NT2/D1 (cell line): Measurements from ENCODE around the gene ELMO1.

Source experiments
- DNase-seq: peaks from one replicate; pipeline ENCODE4 v3.0.0-alpha.2; 2011; ENCODE audit warnings: low read depth, low spot score
- H3K27me3 ChIP-seq: 2 replicates; pipeline ENCODE4 v1.6.0; 2011; ENCODE audit warnings: mild to moderate bottlenecking; ENCODE audit not compliant: insufficient read length, insufficient read depth
- H3K36me3 ChIP-seq: 2 replicates; pipeline ENCODE4 v1.6.1; 2011; ENCODE audit warnings: mild to moderate bottlenecking, low read length, mixed read lengths; ENCODE audit not compliant: insufficient read depth, insufficient read length
- H3K4me1 ChIP-seq: 2 replicates; pipeline ENCODE4 v1.5.1; 2011; ENCODE audit not compliant: insufficient read depth, insufficient read length
- H3K4me3 ChIP-seq: 2 replicates; pipeline ENCODE4 v1.5.1; 2011; ENCODE audit warnings: low read depth; ENCODE audit not compliant: insufficient read length
- H3K9ac ChIP-seq: 2 replicates; pipeline ENCODE4 v1.6.0; 2011; ENCODE audit warnings: low read depth; ENCODE audit not compliant: insufficient read length
- H3K9me3 ChIP-seq: 2 replicates; pipeline ENCODE4 v1.5.1; 2011; ENCODE audit warnings: mild to moderate bottlenecking, low read length; ENCODE audit not compliant: insufficient read depth
- SUZ12 ChIP-seq: IDR thresholded peaks from 2 replicates; pipeline ENCODE4 v1.6.1; 2011; ENCODE audit not compliant: insufficient read length, insufficient read depth; ENCODE audit errors: extremely low read depth
- YY1 ChIP-seq: IDR thresholded peaks from 2 replicates; pipeline ENCODE4 v1.6.1; 2011; ENCODE audit not compliant: insufficient read length, insufficient read depth
- ZNF274 ChIP-seq: IDR thresholded peaks from 2 replicates; pipeline ENCODE4 v1.6.1; 2011; ENCODE audit warnings: mild to moderate bottlenecking, low read depth, low read length

Gene ELMO1

GRCh38 chr7:36920433-36920832 is 528.2 kb downstream of the ELMO1 start:
- no peak overlapping the region for H3K9ac ChIP-seq
- H3K27me3 ChIP-seq = no peaks in the 10 kb centered on the region
- H3K4me1 ChIP-seq = no peaks in the 10 kb centered on the region
- no peaks in the 10 kb centered on the region for H3K36me3 ChIP-seq
- no peak overlapping the region for H3K4me3 ChIP-seq
- TF ChIP-seq SUZ12 = no peak
- no peak for TF ChIP-seq YY1
- no peak for TF ChIP-seq ZNF274
- no peaks in the 10 kb centered on the region for H3K9me3 ChIP-seq
- DNase-seq = no peak

- no peak for DNase-seq
- no peaks in the 10 kb centered on the region for H3K9me3 ChIP-seq
- H3K27me3 ChIP-seq = no peaks in the 10 kb centered on the region
- H3K4me1 ChIP-seq = no peaks in the 10 kb centered on the region
- H3K4me3 ChIP-seq = no peak overlapping the region
- H3K9ac ChIP-seq = no peak overlapping the region
- H3K36me3 ChIP-seq = no peaks in the 10 kb centered on the region
- no peak for TF ChIP-seq ZNF274
- TF ChIP-seq YY1 = no peak
- TF ChIP-seq SUZ12 = no peak
Observed at GRCh38 chr7:36919738-36920137, 528.9 kb downstream of the ELMO1 start.

DNA sequence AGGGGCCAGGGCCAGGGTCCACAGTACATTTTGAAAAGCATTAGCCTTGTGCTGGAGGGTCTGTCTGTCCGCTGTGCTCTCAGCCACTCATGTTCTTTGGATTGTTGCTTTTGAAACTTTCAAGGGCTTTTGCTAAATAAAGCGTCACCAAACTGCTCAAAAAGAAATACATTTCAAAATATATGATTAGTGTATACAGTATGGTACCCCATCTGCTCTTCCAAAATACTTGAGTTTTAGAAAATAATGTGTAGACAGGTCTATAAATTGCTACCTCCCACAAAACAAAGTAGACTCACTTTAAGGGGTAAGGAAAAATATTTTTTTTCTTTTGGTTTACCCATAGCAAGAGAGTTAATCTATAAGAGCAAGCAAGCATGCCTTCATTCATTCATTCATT is 530.1 kb downstream of the ELMO1 start:
- Histone ChIP-seq H3K9me3 (no peaks in the 10 kb centered on the region), H3K4me1 (no peaks in the 10 kb centered on the region), H3K9ac (no peak overlapping the region), H3K27me3 (no peaks in the 10 kb centered on the region), H3K36me3 (no peaks in the 10 kb centered on the region), H3K4me3 (no peak overlapping the region)
- no peak for TF ChIP-seq SUZ12
- TF ChIP-seq ZNF274 = no peak
- no peak for TF ChIP-seq YY1
- no peak for DNase-seq

DNA sequence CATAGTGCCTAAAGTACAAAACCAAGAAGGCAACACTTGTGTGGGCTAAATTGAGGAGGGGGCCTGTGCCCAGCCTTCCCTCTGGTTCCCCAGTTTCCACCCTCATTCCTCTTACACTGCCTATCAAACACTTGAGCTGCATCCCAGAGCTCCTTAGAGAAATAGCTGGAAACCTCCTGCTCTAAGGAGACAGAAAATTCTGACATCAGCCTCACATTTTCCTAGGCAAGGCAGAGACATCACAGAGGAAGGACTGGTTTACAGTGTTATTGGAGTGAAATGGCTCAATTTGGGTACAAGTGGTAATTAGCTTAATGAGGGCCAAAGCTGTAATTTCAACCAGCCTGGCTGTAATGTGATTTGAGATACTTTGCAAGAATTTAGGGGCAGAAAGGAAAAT is 532.0 kb downstream of the ELMO1 start:
- Histone ChIP-seq H3K9me3 (no peaks in the 10 kb centered on the region), H3K9ac (no peak overlapping the region), H3K4me1 (no peaks in the 10 kb centered on the region), H3K4me3 (no peak overlapping the region), H3K27me3 (no peaks in the 10 kb centered on the region), H3K36me3 (no peaks in the 10 kb centered on the region)
- no peak for DNase-seq
- TF ChIP-seq YY1 = no peak

DNA sequence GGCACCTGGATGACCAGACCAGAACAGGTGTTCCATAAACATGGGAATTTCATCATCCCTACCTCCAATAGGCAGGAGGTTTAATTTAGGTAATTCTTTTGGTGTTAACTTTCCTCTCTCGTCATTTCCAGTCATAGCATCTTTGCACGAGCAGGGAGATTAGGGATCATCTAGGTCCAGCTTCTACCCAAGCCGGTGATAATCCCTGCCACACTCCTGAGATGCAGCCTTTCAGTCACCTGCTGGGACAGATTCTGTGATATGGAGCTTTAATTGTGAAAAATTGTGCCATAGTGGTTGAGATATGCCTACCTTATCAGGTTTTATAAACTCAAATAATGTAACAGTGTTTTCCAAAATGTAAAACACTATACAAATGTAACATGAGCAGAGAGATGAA is 532.5 kb downstream of the ELMO1 start:
- no peak for TF ChIP-seq SUZ12
- TF ChIP-seq ZNF274 = no peak
- TF ChIP-seq YY1 = no peak
- H3K9ac ChIP-seq = no peak overlapping the region
- no peak overlapping the region for H3K4me3 ChIP-seq
- no peaks in the 10 kb centered on the region for H3K27me3 ChIP-seq
- no peak for DNase-seq
- no peaks in the 10 kb centered on the region for H3K36me3 ChIP-seq
- H3K9me3 ChIP-seq = no peaks in the 10 kb centered on the region
- no peaks in the 10 kb centered on the region for H3K4me1 ChIP-seq

DNA sequence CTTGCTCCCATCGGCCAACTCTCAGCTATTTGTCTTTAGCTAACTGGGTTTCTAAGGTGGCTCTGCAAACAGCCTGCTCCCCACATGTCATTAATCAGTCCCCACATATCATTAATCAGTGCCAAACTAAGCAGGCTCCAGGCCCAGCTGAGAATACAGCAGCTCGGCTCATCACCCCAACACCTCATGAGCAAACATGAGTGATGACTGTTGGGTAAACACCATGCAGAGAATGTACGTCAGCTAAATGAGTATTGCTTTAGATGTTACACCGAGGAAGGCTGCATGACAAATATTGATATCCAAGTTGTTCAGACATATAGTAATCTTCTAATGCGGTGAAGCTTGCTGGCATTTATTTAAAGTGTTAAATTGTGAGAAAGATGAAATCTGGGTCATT is 536.9 kb downstream of the ELMO1 start:
- Histone ChIP-seq H3K9me3 (no peaks in the 10 kb centered on the region), H3K4me1 (no peaks in the 10 kb centered on the region), H3K27me3 (no peaks in the 10 kb centered on the region), H3K9ac (no peak overlapping the region), H3K36me3 (no peaks in the 10 kb centered on the region), H3K4me3 (no peak overlapping the region)
- DNase-seq = no peak
- TF ChIP-seq SUZ12 (no peak), ZNF274 (no peak), YY1 (no peak)

- no peak for DNase-seq
- no peaks in the 10 kb centered on the region for H3K27me3 ChIP-seq
- no peaks in the 10 kb centered on the region for H3K9me3 ChIP-seq
- H3K36me3 ChIP-seq = no peaks in the 10 kb centered on the region
- no peak overlapping the region for H3K4me3 ChIP-seq
- H3K4me1 ChIP-seq = no peaks in the 10 kb centered on the region
- TF ChIP-seq YY1 (no peak), SUZ12 (no peak), ZNF274 (no peak)
- H3K9ac ChIP-seq = no peak overlapping the region
Observed at GRCh38 chr7:36910859-36911258, 537.8 kb downstream of the ELMO1 start.

DNA sequence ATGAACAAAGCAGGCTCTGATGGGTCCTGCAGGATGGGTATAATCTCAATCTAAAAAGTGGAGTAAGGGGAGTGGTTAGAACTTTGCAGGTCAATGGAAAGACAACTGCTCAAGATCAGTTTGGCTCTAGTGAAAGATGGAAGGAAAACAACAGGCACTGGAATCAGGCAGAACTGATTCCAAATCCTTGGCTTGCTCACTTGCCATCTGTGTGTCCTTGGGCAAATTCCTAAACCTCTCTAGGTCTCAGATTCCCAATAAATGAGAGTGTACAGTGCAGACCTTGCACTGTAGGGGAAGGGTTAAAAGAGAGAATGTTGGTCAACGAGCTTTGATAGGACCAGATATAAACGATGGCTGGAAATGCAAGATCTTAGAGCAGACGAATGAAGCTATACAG is 538.3 kb downstream of the ELMO1 start:
- Histone ChIP-seq H3K9ac (no peak overlapping the region), H3K9me3 (no peaks in the 10 kb centered on the region), H3K4me1 (no peaks in the 10 kb centered on the region), H3K36me3 (no peaks in the 10 kb centered on the region), H3K4me3 (no peak overlapping the region), H3K27me3 (no peaks in the 10 kb centered on the region)
- TF ChIP-seq YY1 (no peak), SUZ12 (no peak), ZNF274 (no peak)
- DNase-seq = no peak
